HepG2 (cell line): Measurements from ENCODE around the gene DPH7. TPM values are rescaled to one million over a fixed set of nuclear protein-coding genes. Genes with fewer than 3 reads are reported as not detected.

Source experiments
- ATF3 ChIP-seq: sonication (generic); formaldehyde crosslinking; IDR thresholded peaks from 2 replicates; pipeline ENCODE4 v1.4.0; 2020; ENCODE audit warnings: missing genetic modification reagents
- FOXC1 ChIP-seq: sonication (generic); formaldehyde crosslinking; IDR thresholded peaks from 2 replicates; pipeline ENCODE4 v1.8.0; 2022; ENCODE audit warnings: mild to moderate bottlenecking, missing genetic modification reagents, borderline replicate concordance
- IKZF5 ChIP-seq: IDR thresholded peaks from 2 replicates; pipeline ENCODE4 v1.6.1; 2018; ENCODE audit warnings: missing genetic modification reagents, mild to moderate bottlenecking, missing compliant biosample characterization
- RAD21 ChIP-seq: fragments of 450-650 bp; formaldehyde crosslinking; IDR thresholded peaks from 2 replicates; pipeline ENCODE4 v1.5.0; 2020; ENCODE audit warnings: mild to moderate bottlenecking
- REL ChIP-seq: sonication (generic); formaldehyde crosslinking; conservative IDR thresholded peaks from 2 replicates; pipeline ENCODE4 v1.8.0; 2022; ENCODE audit warnings: mild to moderate bottlenecking, missing genetic modification reagents, moderate library complexity
- SALL1 ChIP-seq: sonication (generic); formaldehyde crosslinking; IDR thresholded peaks from 2 replicates; pipeline ENCODE4 v1.8.0; 2022; ENCODE audit warnings: mild to moderate bottlenecking, missing genetic modification reagents
- STAT6 ChIP-seq: sonication (generic); formaldehyde crosslinking; IDR thresholded peaks from 2 replicates; pipeline ENCODE4 v1.4.0; 2020; ENCODE audit warnings: missing genetic modification reagents, mild to moderate bottlenecking, borderline replicate concordance
- ZBTB10 ChIP-seq: sonication (generic); formaldehyde crosslinking; IDR thresholded peaks from 2 replicates; pipeline ENCODE4 v1.4.0; 2020; ENCODE audit warnings: missing genetic modification reagents, borderline replicate concordance
- ZBTB3 ChIP-seq: sonication (generic); formaldehyde crosslinking; IDR thresholded peaks from 2 replicates; pipeline ENCODE4 v1.4.0; 2020; ENCODE audit warnings: low read depth, mild to moderate bottlenecking, moderate library complexity, missing genetic modification reagents, borderline replicate concordance
- ZIK1 ChIP-seq: sonication (generic); formaldehyde crosslinking; IDR thresholded peaks from 2 replicates; pipeline ENCODE4 v1.5.0; 2020; ENCODE audit warnings: mild to moderate bottlenecking, low read depth, missing genetic modification reagents, borderline replicate concordance
- ZNF256 ChIP-seq: sonication (generic); formaldehyde crosslinking; conservative IDR thresholded peaks from 2 replicates; pipeline ENCODE4 v1.4.0; 2020; ENCODE audit warnings: missing genetic modification reagents
- ZNF264 ChIP-seq: sonication (generic); formaldehyde crosslinking; IDR thresholded peaks from 2 replicates; pipeline ENCODE4 v1.4.0; 2020; ENCODE audit warnings: missing genetic modification reagents
- ZNF326 ChIP-seq: sonication (generic); formaldehyde crosslinking; IDR thresholded peaks from 2 replicates; pipeline ENCODE4 v1.4.0; 2020; ENCODE audit warnings: missing genetic modification reagents, borderline replicate concordance
- ZNF543 ChIP-seq: sonication (generic); formaldehyde crosslinking; IDR thresholded peaks from 2 replicates; pipeline ENCODE4 v1.4.0; 2020; ENCODE audit warnings: mild to moderate bottlenecking, missing genetic modification reagents
- ZNF563 ChIP-seq: sonication (generic); formaldehyde crosslinking; IDR thresholded peaks from 2 replicates; pipeline ENCODE4 v1.8.0; 2022; ENCODE audit warnings: mild to moderate bottlenecking, moderate library complexity, missing genetic modification reagents
- ZNF784 ChIP-seq: sonication (generic); formaldehyde crosslinking; IDR thresholded peaks from 2 replicates; pipeline ENCODE4 v1.5.1; 2020; ENCODE audit warnings: missing genetic modification reagents, mild to moderate bottlenecking, borderline replicate concordance
- polyA plus RNA-seq, 8 experiments: library from polyadenylated mRNA; depleted of rRNA in 3 of 8; stranded (reverse) in 7 of 8; unstranded in 1 of 8; fragments of >200 nt; fragmentation: Illumina TruSeq in 4 of 8; extraction: Trizol in 4 of 8; gene quantifications; 2 replicates each; pipeline versions ENCODE4 v1.2.1 to v1.2.3, GENCODE V29; 2011 to 2016; ENCODE audit warnings: low read depth in 4 of 8, missing spikeins in 1 of 8, mixed read lengths in 1 of 8; ENCODE audit not compliant: insufficient read depth in 1 of 8
- total RNA-seq, 5 experiments: library from RNA; depleted of rRNA; stranded (reverse); fragments of >200 nt; fragmentation: Illumina TruSeq; extraction: Trizol; gene quantifications; 2 replicates each; pipeline ENCODE4 v1.2.3, GENCODE V29; 2016; ENCODE audit warnings: low read depth in 1 of 5

Gene DPH7
- total and polyA plus RNA-seq, 2 of the 13 experiments (the other 11 are each of a cell fraction or from before 2014, with no cell fraction given) = 27.6 to 31.6 TPM

GRCh38 chr9:137578518-137579258 lies at the start of gene DPH7 (continued):
- TF ChIP-seq ZIK1 (CRISPR knock-in tag) (no peak), ZBTB3 (CRISPR knock-in tag) (no peak), ZNF563 (0 out of 2 replicates have a peak, but pooled peaks have one; percentile 32), REL (CRISPR knock-in tag) (peak; percentile 89; the same call in 1 of the 2 replicates), ZNF784 (CRISPR knock-in tag) (peak; percentile 92; the same call in 1 of the 2 replicates), ZNF256 (no peak), RAD21 (CRISPR knock-in tag) (peak; percentile 80), ZNF543 (no peak; the same call in 1 of the 2 replicates), IKZF5 (peak; percentile 75), ZBTB10 (CRISPR knock-in tag) (peak; percentile 72; the same call in 1 of the 2 replicates), ZNF264 (no peak), FOXC1 (peak; percentile 38), STAT6 (CRISPR knock-in tag) (no peak; the same call in 1 of the 2 replicates), SALL1 (CRISPR knock-in tag) (peak; percentile 75), ZNF326 (CRISPR knock-in tag) (no peak), ATF3 (CRISPR knock-in tag) (no peak)
- TF ChIP-seq, all 625 proteins: peak for 279
